Heart left ventricle (tissue), 13 donors: Measurements from ENCODE around the gene ERMAP.

Source experiments
- POLR2A ChIP-seq, 2 donors: fragments of 450-650 bp; IDR thresholded peaks; one replicate each; pipeline ENCODE4 v1.6.1; 2017; ENCODE audit warnings: antibody characterized with exemption in 2 of 2, mild to moderate bottlenecking in 2 of 2, moderate library complexity in 2 of 2
- TF ChIP-seq, protein P1 (sequence below), 12 donors: fragments of 200-600 bp; sonication (generic) in 4 of 12; IDR thresholded peaks; one replicate each; pipeline versions ENCODE4 v1.5.0 to v1.8.0; 2018 to 2022; ENCODE audit warnings: antibody characterized with exemption in 12 of 12, mild to moderate bottlenecking in 5 of 12
- donor health status: ischemic (EF 13 %, LVEDD 7.1; RV severe dilation, severe dysfunction).
- donor health status: DM: no; HTN: yes; CAD: no.
- donor health status: DM: no; HTN: no; CAD: no.
- donor health status: ischemic (EF 25% LVEDD 6.9; RV normal size, moderate dysfunction).
- donor health status: ischemic (EF 25% LVEDD 5.7; RV mildly dilated, moderate dysfunction).
- donor health status: ischemic (EF 35%, LVEDD 5.7; RV mildly dilated, moderate dysfunction).
- donor health status: nonischemic (EF 11% LVEDD 7.7; RV severe dilation, severe dysfunction).
- donor health status: DM: yes; HTN: yes; CAD: no.
- donor health status: PGD.
- donor health status: ischemic (EF 29% LVEDD 5.4; RV normal size, mild dysfunction).
- donor health status: nonischemic (EF 23%, LVEDD 6.1; RV moderate dilation, normal function).

DNA sequence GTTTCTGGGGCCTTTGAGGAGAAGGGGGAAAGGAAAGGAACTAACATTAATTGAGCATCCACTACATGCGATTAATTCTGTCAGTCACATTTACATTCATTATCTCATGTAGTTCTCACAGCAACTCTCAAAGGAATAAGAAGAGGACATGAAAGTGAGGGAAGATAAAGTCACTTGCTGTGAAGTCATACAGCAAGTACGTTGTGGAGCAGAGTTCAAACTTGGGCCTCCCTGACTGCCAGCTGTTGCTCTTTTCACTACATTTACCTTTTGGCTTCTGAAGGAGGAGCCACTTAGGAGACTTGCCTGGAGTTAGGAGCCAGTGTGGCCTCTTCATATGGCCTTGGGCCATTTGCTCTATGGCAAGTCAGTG lies 35.7 kb downstream of the ERMAP start:
- TF ChIP-seq, protein P1, sequence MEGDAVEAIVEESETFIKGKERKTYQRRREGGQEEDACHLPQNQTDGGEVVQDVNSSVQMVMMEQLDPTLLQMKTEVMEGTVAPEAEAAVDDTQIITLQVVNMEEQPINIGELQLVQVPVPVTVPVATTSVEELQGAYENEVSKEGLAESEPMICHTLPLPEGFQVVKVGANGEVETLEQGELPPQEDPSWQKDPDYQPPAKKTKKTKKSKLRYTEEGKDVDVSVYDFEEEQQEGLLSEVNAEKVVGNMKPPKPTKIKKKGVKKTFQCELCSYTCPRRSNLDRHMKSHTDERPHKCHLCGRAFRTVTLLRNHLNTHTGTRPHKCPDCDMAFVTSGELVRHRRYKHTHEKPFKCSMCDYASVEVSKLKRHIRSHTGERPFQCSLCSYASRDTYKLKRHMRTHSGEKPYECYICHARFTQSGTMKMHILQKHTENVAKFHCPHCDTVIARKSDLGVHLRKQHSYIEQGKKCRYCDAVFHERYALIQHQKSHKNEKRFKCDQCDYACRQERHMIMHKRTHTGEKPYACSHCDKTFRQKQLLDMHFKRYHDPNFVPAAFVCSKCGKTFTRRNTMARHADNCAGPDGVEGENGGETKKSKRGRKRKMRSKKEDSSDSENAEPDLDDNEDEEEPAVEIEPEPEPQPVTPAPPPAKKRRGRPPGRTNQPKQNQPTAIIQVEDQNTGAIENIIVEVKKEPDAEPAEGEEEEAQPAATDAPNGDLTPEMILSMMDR (IDR thresholded peaks at IDR 0.05): no peak
- TF ChIP-seq POLR2A (IDR thresholded peaks at IDR 0.05): no peak
